OCI-LY7 (cell line): ENCODE measurements around the gene IL4.

Source experiments
- CTCF ChIP-seq: fragments of 200-600 bp; sonication (generic); conservative IDR thresholded peaks from 2 replicates; pipeline ENCODE4 v1.5.1; 2014; ENCODE audit warnings: mild to moderate bottlenecking, antibody characterized with exemption, low read length, moderate library complexity, mixed read lengths
- EZH2phosphoT487 ChIP-seq: fragments of 200-600 bp; sonication (generic); IDR thresholded peaks from 2 replicates; pipeline ENCODE4 v1.6.1; 2018; ENCODE audit warnings: low read depth, borderline replicate concordance, mild to moderate bottlenecking, mixed run types, antibody characterized with exemption, low read length, moderate library complexity, mixed read lengths

GRCh38 chr5:132665574-132666080 is 8.2 kb upstream of the IL4 start:
- TF ChIP-seq CTCF (no peak), EZH2phosphoT487 (no peak)
